ENCODE data around the gene BRPF3. TPM values are rescaled to one million over a fixed set of nuclear protein-coding genes. Genes with fewer than 3 reads are reported as not detected.

BRPF3 gene
- total and polyA plus RNA-seq, 9 of the 15 experiments (the other 6 are each of a cell fraction or from before 2014, with no cell fraction given) = 2.2 to 19.3 (median 8.0) TPM

DNA sequence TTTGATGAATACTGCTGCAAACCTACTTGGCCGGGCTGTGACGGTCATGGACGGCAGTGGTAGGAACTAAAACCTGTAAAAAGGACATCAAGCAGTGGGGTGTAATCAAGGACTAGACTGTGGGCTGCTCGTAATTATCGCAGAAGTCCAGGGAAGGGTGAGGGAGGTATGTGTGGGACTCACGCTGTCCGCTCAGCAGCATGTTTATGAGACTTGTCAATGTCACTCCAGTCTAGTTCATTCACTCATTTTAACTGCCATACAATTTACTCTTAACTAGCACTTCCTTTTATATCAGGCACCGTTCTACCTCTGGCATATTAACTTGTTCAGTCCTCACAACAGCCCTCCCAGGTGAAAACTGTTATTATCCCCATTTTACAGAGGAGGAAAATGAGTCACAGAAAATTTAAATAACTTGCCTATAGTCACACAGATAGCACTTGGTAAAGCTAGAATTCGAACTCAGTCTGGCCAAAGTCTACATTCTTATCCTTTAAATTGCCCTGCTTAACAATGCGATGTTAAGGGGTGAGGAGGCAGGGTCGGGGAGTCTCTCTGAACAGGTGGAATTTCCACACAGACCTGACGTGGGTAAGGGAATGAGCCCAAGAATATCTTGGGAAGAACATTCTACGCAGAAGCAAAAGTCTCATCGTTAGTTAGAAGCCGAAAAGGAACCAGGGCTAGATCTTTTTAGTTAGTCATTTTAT lies 77.4 kb downstream of the BRPF3 start:
- no peaks in the 10 kb centered on the region for H3K9me1 ChIP-seq (ENCODE audit: control insufficient read depth, insufficient read depth, low read length)
- no peaks in the 10 kb centered on the region for H3K9me3 ChIP-seq (replicated peaks; ENCODE audit: control insufficient read depth, insufficient read depth, low read depth, low read length)
- intact Hi-C loops (cut with micrococcal nuclease) = no loop called here
- TF ChIP-seq RBM25 (IDR thresholded peaks at IDR 0.05; ENCODE audit: low read depth, low read length, severe bottlenecking) = peak; percentile 61
- no peak for TF ChIP-seq CHCHD3 (CRISPR knock-in tag; IDR thresholded peaks at IDR 0.05)
- TF ChIP-seq, protein P1, sequence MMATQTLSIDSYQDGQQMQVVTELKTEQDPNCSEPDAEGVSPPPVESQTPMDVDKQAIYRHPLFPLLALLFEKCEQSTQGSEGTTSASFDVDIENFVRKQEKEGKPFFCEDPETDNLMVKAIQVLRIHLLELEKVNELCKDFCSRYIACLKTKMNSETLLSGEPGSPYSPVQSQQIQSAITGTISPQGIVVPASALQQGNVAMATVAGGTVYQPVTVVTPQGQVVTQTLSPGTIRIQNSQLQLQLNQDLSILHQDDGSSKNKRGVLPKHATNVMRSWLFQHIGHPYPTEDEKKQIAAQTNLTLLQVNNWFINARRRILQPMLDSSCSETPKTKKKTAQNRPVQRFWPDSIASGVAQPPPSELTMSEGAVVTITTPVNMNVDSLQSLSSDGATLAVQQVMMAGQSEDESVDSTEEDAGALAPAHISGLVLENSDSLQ (IDR thresholded peaks at IDR 0.05) = 0 out of 2 replicates have a peak, but pooled peaks have one; percentile 9
- TF ChIP-seq BCOR (IDR thresholded peaks at IDR 0.05) = peak; percentile 13; the same call in 1 of the 2 replicates
- H3K4me2 ChIP-seq (ENCODE audit: insufficient read depth, low read length) = no peak overlapping the region
- no peaks in the 10 kb centered on the region for H3K36me3 ChIP-seq (ENCODE audit: control insufficient read depth, insufficient read depth, low read length)
- FAIRE-seq (no peak), DNase-seq (ENCODE audit: extremely low read depth in 1 of 4, low spot score in 3 of 4) (no peak), ATAC-seq (no peak; the same call in 2 of the 3 replicates)
- no peak overlapping the region for H3K27ac ChIP-seq (ENCODE audit: extremely low read depth, low read depth, low read length)
- no peak overlapping the region for H3K4me3 ChIP-seq
- H3K27me3 ChIP-seq (ENCODE audit: control insufficient read depth in 2 of 2, insufficient read depth in 2 of 2, low read length in 2 of 2) = peaks cover 63 to 88% of the 10 kb centered on the region in 2 experiments
- no peak overlapping the region for H2AFZ ChIP-seq (ENCODE audit: low read depth, low read length)
- CTCF ChIA-PET (ENCODE audit: low intra/inter-chr PET ratio) = no interaction called here
- BruUV-seq (replicated peaks) = no TSS peak
- 9% methylated on average over 15 of the region's 15 CpGs for WGBS (ENCODE audit: insufficient coverage, low coverage, missing lambda C conversion rate)
- no peak overlapping the region for H3K9ac ChIP-seq (ENCODE audit: insufficient read depth in 1 of 2, low read depth in 2 of 2, low read length in 2 of 2)
- H4K20me1 ChIP-seq (replicated peaks; ENCODE audit: control insufficient read depth, insufficient read depth, low read length) = 0 out of 2 replicates have a peak, but pooled peaks cover 5% of the 10 kb centered on the region
- peaks cover 6 to 11% of the 10 kb centered on the region in 2 experiments; a peak in 4 of 5 replicates for H3K4me1 ChIP-seq (replicated peaks in 1 of 2; ENCODE audit: control insufficient read depth in 2 of 2, insufficient read depth in 2 of 2, low read length in 2 of 2)
- in situ Hi-C loops (cut with MboI) = no loop called here
- POLR2A ChIA-PET = interaction anchor here (0.6 kb wide), 1 partner anchor 81 kb away, joined by 4 read pairs; no protein-coding TSS in a partner anchor
- no peaks in the 10 kb centered on the region for H3K79me2 ChIP-seq (ENCODE audit: control insufficient read depth, insufficient read depth, low read length)
